Effector memory CD8-positive, alpha-beta T cell (primary cell): Measurements from ENCODE around the gene SRGAP2C.
"Not testable (repeated sequence)": the region's sequence is repeated elsewhere in the genome, so short reads cannot be mapped to it uniquely, and the experiment has no call there.

Experiments used
- ATAC-seq: fragments of 150-1000 bp; cut with Tn5 transposase; replicated peaks from 2 replicates; pipeline ENCODE4 v1.10.0; 2021; ENCODE audit warnings: mild to moderate bottlenecking, moderate library complexity
- DNase-seq, 3 experiments: peaks; one replicate each; pipeline ENCODE4 v3.0.0; 2021
- H3K27ac Mint-ChIP-seq, 2 donors: one replicate each; pipeline ENCODE4 v1.8.0; 2022; ENCODE audit warnings: mild to moderate bottlenecking in 2 of 2, mixed read lengths in 2 of 2, moderate library complexity in 2 of 2
- H3K27me3 Mint-ChIP-seq, 2 donors: one replicate each; pipeline ENCODE4 v1.8.0; 2022; ENCODE audit warnings: mixed read lengths in 2 of 2
- H3K36me3 Mint-ChIP-seq: one replicate; pipeline ENCODE4 v1.8.0; 2022; ENCODE audit warnings: mild to moderate bottlenecking, moderate library complexity, mixed read lengths; ENCODE audit not compliant: insufficient read depth
- H3K4me1 Mint-ChIP-seq, 2 donors: one replicate each; pipeline ENCODE4 v1.8.0; 2022; ENCODE audit warnings: low read depth in 2 of 2, mixed read lengths in 2 of 2
- H3K4me3 Mint-ChIP-seq, 2 donors: one replicate each; pipeline ENCODE4 v1.8.0; 2022; ENCODE audit warnings: mild to moderate bottlenecking in 2 of 2, mixed read lengths in 2 of 2, moderate library complexity in 2 of 2
- H3K9me3 Mint-ChIP-seq, 2 donors: one replicate each; pipeline ENCODE4 v1.8.0; 2022; ENCODE audit warnings: mixed read lengths in 2 of 2

Gene SRGAP2C

DNA sequence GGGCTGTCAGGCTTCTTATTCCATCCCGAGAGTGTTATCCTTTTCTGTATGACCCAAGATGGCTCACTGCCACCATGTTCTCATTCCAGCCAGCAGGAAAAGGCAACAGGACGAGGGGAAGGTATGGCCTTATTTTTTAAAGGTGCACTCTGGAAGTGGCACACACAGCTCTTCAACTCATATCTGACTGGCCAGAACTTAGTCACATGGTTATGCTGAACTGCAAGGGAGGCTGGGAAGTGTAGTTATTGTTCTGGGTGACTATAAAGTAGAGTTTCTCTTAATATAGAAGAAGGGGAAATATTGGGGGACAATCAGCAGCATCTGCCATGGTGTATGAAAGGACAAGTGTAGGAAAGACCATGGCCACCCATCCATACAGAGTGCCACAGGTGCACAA lies 107.8 kb downstream of the SRGAP2C start:
- not testable (repeated sequence) for ATAC-seq, DNase-seq, H3K27me3 Mint-ChIP-seq, H3K4me1 Mint-ChIP-seq, H3K9me3 Mint-ChIP-seq, H3K4me3 Mint-ChIP-seq, H3K36me3 Mint-ChIP-seq, H3K27ac Mint-ChIP-seq

DNA sequence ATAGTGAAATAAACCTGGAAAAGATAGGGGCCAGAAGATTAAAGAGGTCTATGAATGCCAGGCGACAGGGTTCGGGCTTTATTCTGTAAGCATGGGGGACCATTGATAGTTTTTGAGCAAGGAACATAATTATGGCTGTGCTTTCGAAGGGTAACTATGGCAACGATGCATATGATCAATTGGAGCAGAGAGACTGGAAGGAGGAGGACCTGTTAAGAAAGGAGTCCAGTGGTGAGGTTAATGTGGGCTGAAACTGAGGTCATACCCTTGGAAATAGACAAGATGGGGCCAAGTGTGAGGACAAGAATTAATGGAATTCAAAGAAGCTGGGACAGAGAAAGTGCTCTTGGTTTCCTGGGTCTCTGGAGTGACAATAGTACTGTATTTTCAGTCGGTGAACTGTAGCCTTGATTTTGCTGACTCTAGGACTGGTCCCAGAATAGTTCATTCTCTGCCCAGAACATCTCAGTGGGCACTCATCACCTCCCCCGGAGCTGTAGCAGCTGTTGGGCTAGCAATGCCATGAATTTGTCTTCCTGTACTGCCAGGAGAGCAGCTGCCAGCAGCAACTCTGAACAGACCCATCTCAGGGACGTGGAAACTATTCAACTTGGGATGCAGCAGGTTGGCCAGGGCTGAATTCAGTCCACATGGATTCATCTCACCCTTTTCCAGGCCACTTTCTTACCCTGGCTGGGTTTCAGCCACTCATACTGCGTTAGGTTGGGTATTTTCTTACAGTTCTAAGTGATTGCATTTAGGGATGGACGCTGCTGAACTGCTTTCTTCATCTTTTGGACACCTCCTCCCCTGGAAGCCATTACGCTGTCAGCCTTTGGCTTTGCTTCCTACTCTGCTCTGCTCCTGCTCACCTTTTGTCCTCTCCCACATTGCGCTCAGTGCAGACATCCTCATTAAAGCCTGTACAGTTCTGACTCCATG lies 108.8 kb downstream of the SRGAP2C start:
- not testable (repeated sequence) for H3K4me3 Mint-ChIP-seq, H3K4me1 Mint-ChIP-seq, H3K27me3 Mint-ChIP-seq, DNase-seq, H3K36me3 Mint-ChIP-seq, ATAC-seq, H3K27ac Mint-ChIP-seq, H3K9me3 Mint-ChIP-seq

DNA sequence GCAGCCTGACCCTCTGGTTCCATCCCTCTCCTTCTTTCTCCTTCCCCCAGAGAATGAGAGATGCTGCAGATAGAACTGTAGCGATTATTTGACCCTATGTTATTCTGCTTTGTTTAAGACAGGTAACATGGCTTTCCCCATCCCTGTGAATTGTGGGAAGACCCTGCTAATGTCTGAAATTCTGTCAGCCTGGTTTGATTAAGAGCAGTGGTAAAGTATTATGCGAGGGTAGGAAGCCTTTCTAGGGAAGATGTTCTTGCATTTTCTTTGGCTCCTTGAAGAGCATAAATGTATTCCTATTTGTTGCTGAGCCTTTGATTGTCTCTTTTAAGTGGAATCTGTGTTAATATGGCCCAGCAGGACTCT lies 109.4 kb downstream of the SRGAP2C start:
- not testable (repeated sequence) for DNase-seq, H3K4me1 Mint-ChIP-seq, H3K4me3 Mint-ChIP-seq, H3K27me3 Mint-ChIP-seq, H3K9me3 Mint-ChIP-seq, H3K27ac Mint-ChIP-seq, ATAC-seq, H3K36me3 Mint-ChIP-seq

- H3K4me3 Mint-ChIP-seq, DNase-seq, H3K27ac Mint-ChIP-seq, H3K4me1 Mint-ChIP-seq, H3K27me3 Mint-ChIP-seq, H3K9me3 Mint-ChIP-seq, ATAC-seq, H3K36me3 Mint-ChIP-seq: not testable (repeated sequence)
These were observed 111.8 kb downstream of the SRGAP2C start for GRCh38 chr1:121296563-121296962.

- not testable (repeated sequence) for H3K27ac Mint-ChIP-seq, H3K4me1 Mint-ChIP-seq, ATAC-seq, DNase-seq, H3K4me3 Mint-ChIP-seq, H3K36me3 Mint-ChIP-seq, H3K27me3 Mint-ChIP-seq, H3K9me3 Mint-ChIP-seq
These were observed 113.8 kb downstream of the SRGAP2C start for GRCh38 chr1:121298529-121298928.

DNA sequence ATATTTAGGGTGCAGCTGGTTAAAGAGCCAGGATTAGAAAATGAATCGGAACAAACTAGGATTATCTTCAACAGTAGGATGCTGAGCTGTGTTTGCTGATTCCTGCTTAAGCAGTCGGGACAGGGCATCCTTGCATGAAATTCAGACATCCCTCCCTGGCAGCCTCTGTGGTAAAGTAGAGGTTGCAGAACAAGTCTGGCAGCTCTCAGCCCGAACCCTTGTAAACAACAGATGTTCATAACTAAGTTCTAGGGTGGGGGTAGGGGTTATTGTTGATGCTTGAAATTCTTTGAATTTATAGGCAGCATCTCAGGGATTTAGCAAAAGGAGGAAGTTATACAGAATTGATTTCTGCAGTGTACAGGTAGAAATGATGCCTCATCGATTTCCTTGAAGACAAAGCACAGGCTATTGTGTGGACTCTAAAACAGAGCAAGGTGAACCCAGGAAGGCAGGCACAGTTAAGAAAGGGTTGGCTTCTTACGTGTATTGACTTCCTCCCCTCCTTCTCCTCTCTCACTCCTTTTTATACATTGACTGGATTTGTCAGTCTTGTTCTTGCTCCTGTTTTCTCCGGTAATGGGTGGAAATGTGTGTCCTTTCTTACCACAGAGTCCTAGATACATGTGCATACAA lies 114.9 kb downstream of the SRGAP2C start:
- H3K27me3 Mint-ChIP-seq, H3K4me3 Mint-ChIP-seq, DNase-seq, H3K27ac Mint-ChIP-seq, H3K36me3 Mint-ChIP-seq, ATAC-seq, H3K9me3 Mint-ChIP-seq, H3K4me1 Mint-ChIP-seq: not testable (repeated sequence)

GRCh38 chr1:121301876-121302275 lies 117.1 kb downstream of the SRGAP2C start:
- H3K36me3 Mint-ChIP-seq, H3K4me3 Mint-ChIP-seq, H3K4me1 Mint-ChIP-seq, H3K27ac Mint-ChIP-seq, H3K27me3 Mint-ChIP-seq, H3K9me3 Mint-ChIP-seq, ATAC-seq, DNase-seq: not testable (repeated sequence)

DNA sequence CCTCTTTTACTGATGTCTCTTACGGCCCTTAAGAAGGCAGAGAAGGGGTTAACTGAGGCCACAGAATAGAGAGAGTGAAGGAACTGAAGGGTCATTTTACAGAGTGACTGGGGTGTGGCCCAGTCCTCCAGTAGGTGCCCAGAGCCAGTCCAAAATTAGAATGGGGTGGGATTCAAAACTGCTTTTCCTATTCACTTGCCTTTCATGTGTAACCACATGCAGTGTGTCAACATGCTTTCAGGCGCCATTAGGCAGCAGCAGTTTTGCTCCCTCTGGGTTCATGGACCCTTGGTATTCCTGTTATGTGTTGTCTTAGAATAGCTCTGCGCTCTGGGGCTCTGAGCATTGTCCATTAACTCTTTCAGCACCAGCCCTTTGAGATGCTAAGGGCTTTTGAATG lies 123.0 kb downstream of the SRGAP2C start:
- not testable (repeated sequence) for H3K27ac Mint-ChIP-seq, ATAC-seq

DNA sequence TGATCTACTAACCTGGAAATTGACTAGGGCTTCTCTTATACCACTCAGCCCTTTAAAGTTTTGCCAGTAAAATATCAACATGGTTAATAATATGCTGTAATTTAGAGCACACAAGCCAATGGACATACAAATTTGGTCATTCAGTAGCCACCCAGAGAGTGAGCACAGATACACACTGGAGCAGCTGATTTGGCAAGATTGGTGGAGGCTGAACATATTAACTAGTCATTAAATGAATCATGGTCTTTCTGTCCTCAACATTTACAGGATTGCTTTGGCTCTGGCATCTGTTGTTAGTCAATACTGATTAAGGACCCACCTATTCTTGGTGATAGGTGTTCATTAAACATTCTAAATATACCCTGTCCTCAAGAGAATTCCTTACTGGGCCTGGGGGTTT lies 130.7 kb downstream of the SRGAP2C start:
- not testable (repeated sequence) for DNase-seq, H3K27ac Mint-ChIP-seq, H3K9me3 Mint-ChIP-seq, ATAC-seq, H3K4me3 Mint-ChIP-seq, H3K27me3 Mint-ChIP-seq, H3K4me1 Mint-ChIP-seq, H3K36me3 Mint-ChIP-seq

More for the DNA sequence above, 123.0 kb downstream of the SRGAP2C start:
- H3K9me3 Mint-ChIP-seq, H3K27me3 Mint-ChIP-seq, H3K36me3 Mint-ChIP-seq, H3K4me1 Mint-ChIP-seq, DNase-seq, H3K4me3 Mint-ChIP-seq: not testable (repeated sequence)

DNA sequence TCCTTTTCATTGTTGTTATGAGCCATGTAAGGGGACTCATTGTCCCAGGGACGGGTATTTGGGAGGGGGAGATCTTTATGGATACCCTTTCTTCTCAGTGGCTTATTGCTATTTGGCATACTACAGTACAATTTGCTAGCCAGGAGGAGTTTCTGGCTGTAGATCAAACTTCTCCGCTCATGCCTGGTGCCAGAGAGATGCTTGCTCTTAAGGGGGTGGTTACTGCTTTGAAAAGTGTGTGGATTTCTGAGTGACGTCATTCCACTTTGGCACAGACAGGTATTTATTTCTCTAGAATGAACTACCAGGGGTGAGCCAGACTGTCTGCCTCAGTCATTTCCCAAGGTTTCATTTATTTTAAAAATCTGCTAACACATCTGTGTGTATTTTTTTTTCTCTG lies 131.3 kb downstream of the SRGAP2C start:
- not testable (repeated sequence) for H3K4me1 Mint-ChIP-seq, H3K27me3 Mint-ChIP-seq, DNase-seq, H3K36me3 Mint-ChIP-seq, H3K9me3 Mint-ChIP-seq, ATAC-seq, H3K27ac Mint-ChIP-seq, H3K4me3 Mint-ChIP-seq

DNA sequence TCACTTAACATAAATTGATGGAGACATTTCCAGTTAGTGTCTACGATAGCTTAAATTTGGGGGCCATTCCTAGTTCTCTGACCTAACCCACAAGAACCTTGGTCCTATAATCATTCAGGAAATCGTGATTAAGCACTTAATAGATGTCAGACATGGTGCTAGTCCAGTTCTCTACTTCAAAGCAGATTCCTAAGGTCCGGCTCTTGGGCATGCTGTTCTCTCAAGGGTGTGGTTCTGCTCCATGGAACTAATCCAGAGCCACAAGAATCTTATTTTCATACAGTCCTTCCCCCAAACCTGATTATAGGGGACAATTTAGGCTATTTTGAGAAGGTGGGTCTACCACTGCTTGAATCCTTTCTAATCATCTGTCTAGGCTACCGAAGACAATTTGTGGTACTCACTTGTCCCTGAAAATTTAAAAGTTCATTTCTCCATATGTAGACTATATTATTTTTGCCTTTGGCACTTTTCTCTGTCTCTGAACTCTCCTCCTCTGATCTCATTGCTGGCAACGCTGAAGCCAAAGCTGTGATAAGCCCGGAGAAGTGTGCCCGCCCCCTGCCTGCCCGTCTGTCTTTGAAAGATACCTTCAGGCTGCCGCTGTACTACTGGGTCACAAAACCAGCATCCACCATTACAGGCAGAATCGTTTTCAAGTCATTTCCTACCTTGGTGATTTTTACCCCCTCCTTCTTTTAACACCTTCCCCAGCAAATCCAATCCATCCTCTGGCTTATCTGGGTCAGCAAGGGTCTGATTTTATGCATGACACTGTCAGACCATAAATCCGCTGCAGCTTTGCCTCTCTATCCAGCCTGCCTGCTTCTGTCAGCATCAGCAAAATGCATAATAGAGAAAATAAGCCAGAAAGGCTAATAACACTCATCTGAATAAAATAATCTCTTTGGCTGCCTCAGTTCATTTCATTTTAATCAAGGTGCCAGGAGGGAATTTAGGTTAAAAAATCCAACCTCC lies 133.0 kb downstream of the SRGAP2C start:
- ATAC-seq, H3K9me3 Mint-ChIP-seq, H3K27me3 Mint-ChIP-seq, H3K4me1 Mint-ChIP-seq, H3K36me3 Mint-ChIP-seq, H3K27ac Mint-ChIP-seq, DNase-seq, H3K4me3 Mint-ChIP-seq: not testable (repeated sequence)

DNA sequence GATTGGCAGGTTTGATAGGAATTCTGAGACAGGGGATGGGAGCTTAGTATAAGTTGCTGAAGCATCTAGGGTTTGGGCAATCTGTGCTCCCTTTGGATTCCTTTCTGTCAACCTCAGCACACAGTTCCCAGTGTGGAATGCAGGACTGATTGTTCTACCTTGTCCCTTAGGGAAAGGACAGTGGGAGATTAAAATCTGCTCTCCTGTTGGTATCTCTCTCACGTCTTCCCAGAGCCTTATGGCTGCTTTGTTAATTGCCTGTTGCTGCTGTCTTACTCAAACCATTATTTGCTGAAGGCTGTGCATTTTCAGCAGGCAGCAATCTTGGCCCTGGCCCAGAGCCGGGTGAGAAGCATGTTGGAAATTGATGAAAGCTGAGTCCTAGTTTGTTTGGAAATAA lies 133.9 kb downstream of the SRGAP2C start:
- H3K27me3 Mint-ChIP-seq, DNase-seq, H3K4me1 Mint-ChIP-seq: not testable (repeated sequence)

DNA sequence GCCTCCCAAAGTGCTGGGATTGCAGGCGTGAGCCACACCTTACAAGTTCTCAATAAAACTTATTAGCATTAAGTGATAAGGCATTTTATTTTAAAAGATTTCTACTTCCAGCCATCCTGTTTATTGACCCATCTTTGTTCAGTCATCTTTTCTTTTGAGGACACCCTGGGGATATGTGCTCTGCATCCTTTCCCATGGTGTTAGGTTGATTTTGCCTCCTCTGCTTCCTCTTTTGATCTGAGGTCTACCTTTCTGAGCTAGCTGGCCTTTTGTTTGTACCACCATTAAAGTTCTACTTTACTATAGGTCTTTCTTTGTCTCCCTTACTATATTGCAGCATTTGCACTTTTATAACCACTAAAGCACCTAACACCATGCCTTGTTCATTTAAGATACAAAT lies 136.9 kb downstream of the SRGAP2C start:
- H3K36me3 Mint-ChIP-seq, H3K27me3 Mint-ChIP-seq, DNase-seq, H3K4me3 Mint-ChIP-seq, H3K9me3 Mint-ChIP-seq, H3K4me1 Mint-ChIP-seq, H3K27ac Mint-ChIP-seq, ATAC-seq: not testable (repeated sequence)

More for the DNA sequence above, 133.9 kb downstream of the SRGAP2C start:
- not testable (repeated sequence) for H3K9me3 Mint-ChIP-seq, ATAC-seq, H3K27ac Mint-ChIP-seq, H3K4me3 Mint-ChIP-seq, H3K36me3 Mint-ChIP-seq
